HL-60 (cell line): ENCODE results near the gene DNAJC8.
A peak's percentile ranks its signal among the peaks of the same experiment; 100 is the strongest.

Experiments
- DNase-seq, 2 experiments: peaks; one replicate each; pipeline ENCODE4 v3.0.0-alpha.2; 2010 to 2020; ENCODE audit warnings: low read depth in 1 of 2, low spot score in 1 of 2
- H3K27ac ChIP-seq: fragments of 250-450 bp; sonication (Bioruptor Pico); replicated peaks from 2 replicates; pipeline ENCODE4 v1.5.1; 2020; ENCODE audit warnings: mild to moderate bottlenecking, moderate library complexity
- H3K27me3 ChIP-seq: fragments of 250-450 bp; sonication (Bioruptor Pico); 2 replicates; pipeline ENCODE4 v1.5.1; 2021; ENCODE audit warnings: mild to moderate bottlenecking, moderate library complexity; ENCODE audit not compliant: insufficient read depth, poor library complexity, severe bottlenecking
- H3K4me3 ChIP-seq: replicated peaks from 2 replicates; pipeline ENCODE4 v1.5.1; 2011; ENCODE audit warnings: mild to moderate bottlenecking, control low read depth, low read length; ENCODE audit not compliant: insufficient read depth
- GABPA ChIP-seq: IDR thresholded peaks from 2 replicates; pipeline ENCODE4 v1.6.1; 2012; ENCODE audit warnings: low read depth
- POLR2AphosphoS5 ChIP-seq: IDR thresholded peaks from 2 replicates; pipeline ENCODE4 v1.6.1; 2012; ENCODE audit warnings: low read depth
- SPI1 ChIP-seq: IDR thresholded peaks from 2 replicates; pipeline ENCODE4 v1.6.1; 2012; ENCODE audit warnings: low read depth, mild to moderate bottlenecking, borderline replicate concordance
- TF ChIP-seq, protein P1 (sequence below): IDR thresholded peaks from one replicate; pipeline ENCODE4 v1.5.1; 2011; ENCODE audit warnings: low read length, control low read depth, inconsistent platforms; ENCODE audit not compliant: insufficient read depth
- TF ChIP-seq, protein P2 (sequence below): IDR thresholded peaks from 2 replicates; pipeline ENCODE4 v1.6.1; 2012; ENCODE audit warnings: low read depth; ENCODE audit not compliant: insufficient replicate concordance

Gene DNAJC8

DNA sequence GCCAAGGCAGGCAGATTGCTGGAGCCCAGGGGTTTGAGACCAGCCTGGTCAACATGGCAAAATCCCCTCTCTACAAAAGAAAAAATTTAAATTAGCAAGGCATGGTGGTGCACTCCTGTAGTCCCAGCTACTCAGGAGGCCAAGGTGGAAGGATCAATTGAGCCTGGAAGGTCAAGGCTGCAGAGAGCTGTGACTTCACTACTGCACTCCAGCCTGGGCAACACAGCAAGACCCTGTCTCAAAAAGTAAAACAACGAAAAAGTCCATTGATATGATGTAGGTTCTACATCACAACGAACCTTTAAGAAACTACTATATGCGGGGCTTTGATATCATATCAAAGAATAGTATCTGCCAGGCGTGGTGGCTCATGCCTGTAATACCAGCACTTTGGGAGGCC, 77.2 kb downstream of the DNAJC8 start:
- H3K27ac ChIP-seq: peak overlapping the region; percentile 69
- DNase-seq: no peak
- no peak overlapping the region for H3K4me3 ChIP-seq
- TF ChIP-seq, protein P1, sequence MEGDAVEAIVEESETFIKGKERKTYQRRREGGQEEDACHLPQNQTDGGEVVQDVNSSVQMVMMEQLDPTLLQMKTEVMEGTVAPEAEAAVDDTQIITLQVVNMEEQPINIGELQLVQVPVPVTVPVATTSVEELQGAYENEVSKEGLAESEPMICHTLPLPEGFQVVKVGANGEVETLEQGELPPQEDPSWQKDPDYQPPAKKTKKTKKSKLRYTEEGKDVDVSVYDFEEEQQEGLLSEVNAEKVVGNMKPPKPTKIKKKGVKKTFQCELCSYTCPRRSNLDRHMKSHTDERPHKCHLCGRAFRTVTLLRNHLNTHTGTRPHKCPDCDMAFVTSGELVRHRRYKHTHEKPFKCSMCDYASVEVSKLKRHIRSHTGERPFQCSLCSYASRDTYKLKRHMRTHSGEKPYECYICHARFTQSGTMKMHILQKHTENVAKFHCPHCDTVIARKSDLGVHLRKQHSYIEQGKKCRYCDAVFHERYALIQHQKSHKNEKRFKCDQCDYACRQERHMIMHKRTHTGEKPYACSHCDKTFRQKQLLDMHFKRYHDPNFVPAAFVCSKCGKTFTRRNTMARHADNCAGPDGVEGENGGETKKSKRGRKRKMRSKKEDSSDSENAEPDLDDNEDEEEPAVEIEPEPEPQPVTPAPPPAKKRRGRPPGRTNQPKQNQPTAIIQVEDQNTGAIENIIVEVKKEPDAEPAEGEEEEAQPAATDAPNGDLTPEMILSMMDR: no peak
- TF ChIP-seq, protein P2, sequence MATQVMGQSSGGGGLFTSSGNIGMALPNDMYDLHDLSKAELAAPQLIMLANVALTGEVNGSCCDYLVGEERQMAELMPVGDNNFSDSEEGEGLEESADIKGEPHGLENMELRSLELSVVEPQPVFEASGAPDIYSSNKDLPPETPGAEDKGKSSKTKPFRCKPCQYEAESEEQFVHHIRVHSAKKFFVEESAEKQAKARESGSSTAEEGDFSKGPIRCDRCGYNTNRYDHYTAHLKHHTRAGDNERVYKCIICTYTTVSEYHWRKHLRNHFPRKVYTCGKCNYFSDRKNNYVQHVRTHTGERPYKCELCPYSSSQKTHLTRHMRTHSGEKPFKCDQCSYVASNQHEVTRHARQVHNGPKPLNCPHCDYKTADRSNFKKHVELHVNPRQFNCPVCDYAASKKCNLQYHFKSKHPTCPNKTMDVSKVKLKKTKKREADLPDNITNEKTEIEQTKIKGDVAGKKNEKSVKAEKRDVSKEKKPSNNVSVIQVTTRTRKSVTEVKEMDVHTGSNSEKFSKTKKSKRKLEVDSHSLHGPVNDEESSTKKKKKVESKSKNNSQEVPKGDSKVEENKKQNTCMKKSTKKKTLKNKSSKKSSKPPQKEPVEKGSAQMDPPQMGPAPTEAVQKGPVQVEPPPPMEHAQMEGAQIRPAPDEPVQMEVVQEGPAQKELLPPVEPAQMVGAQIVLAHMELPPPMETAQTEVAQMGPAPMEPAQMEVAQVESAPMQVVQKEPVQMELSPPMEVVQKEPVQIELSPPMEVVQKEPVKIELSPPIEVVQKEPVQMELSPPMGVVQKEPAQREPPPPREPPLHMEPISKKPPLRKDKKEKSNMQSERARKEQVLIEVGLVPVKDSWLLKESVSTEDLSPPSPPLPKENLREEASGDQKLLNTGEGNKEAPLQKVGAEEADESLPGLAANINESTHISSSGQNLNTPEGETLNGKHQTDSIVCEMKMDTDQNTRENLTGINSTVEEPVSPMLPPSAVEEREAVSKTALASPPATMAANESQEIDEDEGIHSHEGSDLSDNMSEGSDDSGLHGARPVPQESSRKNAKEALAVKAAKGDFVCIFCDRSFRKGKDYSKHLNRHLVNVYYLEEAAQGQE: no peak
- no peak for TF ChIP-seq SPI1
- no peak for TF ChIP-seq POLR2AphosphoS5
- no peak for TF ChIP-seq GABPA
- no peaks in the 10 kb centered on the region for H3K27me3 ChIP-seq

DNA sequence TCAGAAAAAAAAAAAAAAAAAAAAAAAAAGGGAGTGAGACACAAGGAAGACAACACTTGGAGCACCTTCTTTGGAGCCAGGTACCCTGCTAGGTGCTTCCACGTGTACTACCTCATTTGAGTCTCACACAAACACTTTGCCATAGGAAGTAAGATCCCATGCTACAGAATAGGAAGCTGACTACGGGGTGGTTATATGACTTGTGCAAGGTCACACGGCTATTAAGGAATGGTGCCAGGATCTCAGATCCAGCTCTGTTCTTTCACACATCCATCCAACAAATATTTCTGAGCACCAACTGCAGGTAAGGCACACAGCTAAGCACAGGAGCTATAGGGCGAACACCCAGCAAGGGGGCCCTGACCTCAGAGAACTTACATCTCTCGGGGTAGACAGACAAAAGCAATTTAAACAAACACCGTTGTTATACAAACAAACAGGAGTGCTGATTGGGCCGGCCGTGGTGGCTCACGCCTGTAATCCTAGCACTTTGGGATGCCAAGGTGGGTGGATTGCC, 78.7 kb downstream of the DNAJC8 start:
- Histone ChIP-seq H3K4me3 (no peak overlapping the region), H3K27me3 (no peaks in the 10 kb centered on the region), H3K27ac (peak overlapping the region; percentile 69)
- TF ChIP-seq, protein P2: no peak
- DNase-seq: peak in 1 of 2 experiments; percentile 55
